HepG2 (cell line): ENCODE data around the gene MS4A18. TPM values are rescaled to one million over a fixed set of nuclear protein-coding genes. Genes with fewer than 3 reads are reported as not detected.

ENCODE experiments used
- ATAC-seq: fragments of 200-7000 bp; cut with Tn5 transposase; 3 replicates; pipeline ENCODE4 v1.9.1; 2020; ENCODE audit warnings: mild to moderate bottlenecking, moderate library complexity
- BruUV-seq: library from RNA; stranded (reverse); fragments of 400-500 nt; replicated peaks from 2 replicates; lab custom pipeline; 2021; lab: Mats Ljungman, UMichigan
- CTCF ChIA-PET: fragments of 300-600 bp; formaldehyde crosslinking; extraction: SDS; loops from one replicate; lab custom pipeline; 2021; ENCODE audit warnings: low total read pairs, inconsistent platforms, low intra/inter-chr PET ratio; lab: Yijun Ruan, JAX
- POLR2A ChIA-PET: fragments of 350-600 bp; sonication (Branson Sonifier 250); formaldehyde crosslinking; loops from one replicate; lab custom pipeline; 2020; ENCODE audit warnings: antibody characterized with exemption, inconsistent platforms; lab: Yijun Ruan, JAX
- DNase-seq: peaks from one replicate; pipeline ENCODE4 v3.0.0-alpha.2; 2015; ENCODE audit warnings: low spot score
- FAIRE-seq: peaks from 3 replicates; lab custom pipeline; 2011; peaks lifted over from hg19 to GRCh38; lab: Jason Lieb, UNC
- H2AFZ ChIP-seq: one replicate; pipeline ENCODE4 v1.6.1; 2011; ENCODE audit warnings: low read length, inconsistent platforms
- H3K27ac ChIP-seq: fragments of 300-600 bp; 3 replicates; pipeline ENCODE4 v1.8.0; 2011; ENCODE audit warnings: mixed run types, mild to moderate bottlenecking, mixed read lengths, low read length, inconsistent platforms; ENCODE audit not compliant: insufficient read depth; ENCODE audit errors: extremely low read length
- H3K27me3 ChIP-seq, 2 experiments: fragments of 200-600 bp in 1 of 2; 2 replicates in 1 of 2; 3 replicates in 1 of 2; pipeline versions ENCODE4 v1.6.0 to v1.8.0; 2011; ENCODE audit warnings: low read length in 2 of 2, mild to moderate bottlenecking in 2 of 2, moderate library complexity in 2 of 2, inconsistent platforms in 1 of 2; ENCODE audit not compliant: insufficient read depth in 2 of 2, control insufficient read depth in 1 of 2
- H3K36me3 ChIP-seq, 2 experiments: fragments of 200-600 bp in 1 of 2; replicated peaks in 1 of 2; 2 replicates in 1 of 2; 3 replicates in 1 of 2; pipeline versions ENCODE4 v1.5.1 to v1.8.0; 2011; ENCODE audit warnings: low read length in 2 of 2, inconsistent platforms in 1 of 2; ENCODE audit not compliant: insufficient read depth in 2 of 2, control insufficient read depth in 1 of 2
- H3K4me1 ChIP-seq: 2 replicates; pipeline ENCODE4 v1.5.1; 2012; ENCODE audit warnings: low read length, inconsistent platforms; ENCODE audit not compliant: insufficient read depth
- H3K4me2 ChIP-seq: 2 replicates; pipeline ENCODE4 v1.6.0; 2011; ENCODE audit warnings: low read depth, low read length, inconsistent platforms
- H3K4me3 ChIP-seq, 3 experiments: fragments of 200-600 bp in 1 of 3; sonication (generic), shearing (Covaris generic) in 1 of 3; replicated peaks in 1 of 3; 2 replicates each; pipeline ENCODE4 v1.5.1; 2011 to 2016; ENCODE audit warnings: low read length in 3 of 3, inconsistent platforms in 2 of 3, low read depth in 2 of 3, mild to moderate bottlenecking in 2 of 3, control low read depth in 1 of 3, mixed read lengths in 1 of 3; ENCODE audit not compliant: insufficient read depth in 1 of 3
- H3K79me2 ChIP-seq: one replicate; pipeline ENCODE4 v1.6.1; 2011; ENCODE audit warnings: low read length, inconsistent platforms; ENCODE audit not compliant: insufficient read depth
- H3K9ac ChIP-seq: 2 replicates; pipeline ENCODE4 v1.6.0; 2011; ENCODE audit warnings: mild to moderate bottlenecking, low read depth, low read length, inconsistent platforms; ENCODE audit not compliant: insufficient read depth
- H3K9me3 ChIP-seq: 2 replicates; pipeline ENCODE4 v1.5.1; 2012; ENCODE audit warnings: mild to moderate bottlenecking, low read length
- H4K20me1 ChIP-seq: 2 replicates; pipeline ENCODE4 v1.6.0; 2011; ENCODE audit warnings: inconsistent platforms, mild to moderate bottlenecking, low read length, moderate library complexity; ENCODE audit not compliant: insufficient read depth
- DNMT3B ChIP-seq: conservative IDR thresholded peaks from 2 replicates; pipeline ENCODE4 v1.6.1; 2016; ENCODE audit warnings: missing biosample characterization, control low read depth
- GTF2F1 ChIP-seq: fragments of 150-350 bp; IDR thresholded peaks from 2 replicates; pipeline ENCODE4 v1.6.1; 2014; ENCODE audit warnings: low read length
- MAFG ChIP-seq: sonication (generic); formaldehyde crosslinking; IDR thresholded peaks from 2 replicates; pipeline ENCODE4 v1.5.1; 2020; ENCODE audit warnings: mild to moderate bottlenecking, missing genetic modification reagents
- PLRG1 ChIP-seq: fragments of 450-650 bp; conservative IDR thresholded peaks from 2 replicates; pipeline ENCODE4 v1.6.1; 2016
- RAD51 ChIP-seq: fragments of 450-650 bp; IDR thresholded peaks from 2 replicates; pipeline ENCODE4 v1.6.1; 2016; ENCODE audit warnings: borderline replicate concordance
- SMAD3 ChIP-seq: sonication (generic); formaldehyde crosslinking; IDR thresholded peaks from 2 replicates; pipeline ENCODE4 v1.4.0; 2020; ENCODE audit warnings: missing genetic modification reagents
- TCF7 ChIP-seq: sonication (generic); IDR thresholded peaks from 2 replicates; pipeline ENCODE4 v1.6.1; 2016; ENCODE audit warnings: antibody characterized with exemption, low read depth
- ZBTB40 ChIP-seq, 2 experiments: fragments of 450-650 bp in 1 of 2; sonication (generic) in 1 of 2; formaldehyde crosslinking in 1 of 2; IDR thresholded peaks; 2 replicates each; pipeline versions ENCODE4 v1.6.1 to v1.8.0; 2016 to 2022; ENCODE audit warnings: antibody characterized with exemption in 1 of 2, mild to moderate bottlenecking in 1 of 2, missing genetic modification reagents in 1 of 2
- ZFP91 ChIP-seq: sonication (generic); formaldehyde crosslinking; IDR thresholded peaks from 2 replicates; pipeline ENCODE4 v1.9.0; 2022; ENCODE audit warnings: missing genetic modification reagents, mild to moderate bottlenecking, borderline replicate concordance
- ZNF460 ChIP-seq: sonication (generic); formaldehyde crosslinking; IDR thresholded peaks from 2 replicates; pipeline ENCODE4 v1.5.1; 2020; ENCODE audit warnings: missing genetic modification reagents, mild to moderate bottlenecking, borderline replicate concordance
- ZSCAN20 ChIP-seq: sonication (generic); formaldehyde crosslinking; IDR thresholded peaks from 2 replicates; pipeline ENCODE4 v1.4.0; 2020; ENCODE audit warnings: missing genetic modification reagents, mild to moderate bottlenecking, borderline replicate concordance
- WGBS: methylation state at CpG from one replicate; pipeline ENCODE4 v1.1.6; 2017; ENCODE audit warnings: low lambda C conversion rate; 5-methylcytosine and 5-hydroxymethylcytosine counted together
- in situ Hi-C: cut with HindIII; loops from 2 replicates; pipeline ENCODE4 v1.10.0; 2017; ENCODE audit warnings: low pct_unique_long_range_greater_than_20kb; ENCODE audit not compliant: extremely low pct_ligation_motif_present
- intact Hi-C: fragments of 100-400 bp; cut with micrococcal nuclease; formaldehyde crosslinking; loops from one replicate; pipeline ENCODE4 v1.10.0; 2022; ENCODE audit not compliant: unreplicated experiment
- polyA plus RNA-seq, 8 experiments: library from polyadenylated mRNA; depleted of rRNA in 3 of 8; stranded (reverse) in 7 of 8; unstranded in 1 of 8; fragments of >200 nt; fragmentation: Illumina TruSeq in 4 of 8; extraction: Trizol in 4 of 8; gene quantifications; 2 replicates each; pipeline versions ENCODE4 v1.2.1 to v1.2.3, GENCODE V29; 2011 to 2016; ENCODE audit warnings: low read depth in 4 of 8, missing spikeins in 1 of 8, mixed read lengths in 1 of 8; ENCODE audit not compliant: insufficient read depth in 1 of 8
- total RNA-seq, 5 experiments: library from RNA; depleted of rRNA; stranded (reverse); fragments of >200 nt; fragmentation: Illumina TruSeq; extraction: Trizol; gene quantifications; 2 replicates each; pipeline ENCODE4 v1.2.3, GENCODE V29; 2016; ENCODE audit warnings: low read depth in 1 of 5

Gene MS4A18
- total and polyA plus RNA-seq, 2 of the 13 experiments (the other 11 are each of a cell fraction or from before 2014, with no cell fraction given): not detected

- POLR2A ChIA-PET: no interaction called here
- whole genome bisulfite sequencing: 9% methylated on average over 6 of the region's 10 CpGs
Observed at GRCh38 chr11:60718524-60719316, 5.8 kb upstream of the MS4A18 start.

More at GRCh38 chr11:60718524-60719316, 5.8 kb upstream of the MS4A18 start:
- no peak for ATAC-seq
- no peaks in the 10 kb centered on the region for H3K36me3 ChIP-seq
- CTCF ChIA-PET: no interaction called here
- BruUV-seq: no TSS peak
- DNase-seq: no peak
- H4K20me1 ChIP-seq: no peaks in the 10 kb centered on the region
- no peak overlapping the region for H3K4me2 ChIP-seq
- no peak overlapping the region for H3K9ac ChIP-seq
- FAIRE-seq: no peak
- H3K27ac ChIP-seq: no peak overlapping the region
- H2AFZ ChIP-seq: no peak overlapping the region
- no peaks in the 10 kb centered on the region for H3K9me3 ChIP-seq
- no peaks in the 10 kb centered on the region for H3K79me2 ChIP-seq
- no peak overlapping the region for H3K4me3 ChIP-seq
- no peak for TF ChIP-seq ZSCAN20
- no peak for TF ChIP-seq ZNF460
- no peak for TF ChIP-seq MAFG (CRISPR knock-in tag)
- no peak for TF ChIP-seq RAD51
- no peak for TF ChIP-seq PLRG1
- no peak for TF ChIP-seq ZFP91
- no peak for TF ChIP-seq SMAD3 (CRISPR knock-in tag)
- TF ChIP-seq DNMT3B (CRISPR knock-in tag): no peak
- TF ChIP-seq TCF7: no peak
- TF ChIP-seq ZBTB40 (IDR thresholded peaks at IDR 0.05): no peak
- no peak for TF ChIP-seq ZBTB40 (CRISPR knock-in tag; IDR thresholded peaks at IDR 0.05)
- TF ChIP-seq GTF2F1: no peak
- in situ Hi-C loops (no loop called here), intact Hi-C loops (no loop called here)
- H3K4me1 ChIP-seq: no peaks in the 10 kb centered on the region
- H3K27me3 ChIP-seq: peaks cover 0 to 4% of the 10 kb centered on the region in 2 experiments; a peak in 2 of 5 replicates
